ENCODE measurements around the gene SPESP1.

DNA sequence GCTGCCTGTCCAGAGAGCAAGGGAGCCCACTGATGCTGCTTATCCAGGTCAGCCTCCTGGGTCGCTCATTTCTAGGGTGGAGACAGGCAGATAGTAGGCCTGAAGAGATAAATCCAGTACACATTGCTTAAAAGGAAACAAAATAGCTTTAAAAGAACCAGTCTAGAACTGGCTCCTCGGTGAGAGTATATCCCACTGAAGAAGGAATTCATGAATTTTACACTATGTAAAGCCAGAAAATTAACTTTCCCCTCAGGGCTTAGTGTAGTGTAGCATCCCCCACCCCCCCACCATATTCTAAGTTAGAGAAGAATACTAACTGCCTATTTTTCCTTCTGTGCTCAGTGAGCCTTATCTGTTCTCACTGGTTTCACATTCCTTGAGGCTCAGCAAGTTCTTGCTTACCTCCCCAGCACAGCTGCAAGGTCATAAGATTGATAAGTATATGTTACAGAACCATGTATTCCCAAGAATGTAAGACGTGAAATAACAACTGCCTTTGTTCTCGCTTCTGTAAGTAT is 53.7 kb downstream of the SPESP1 start:
- TF ChIP-seq POLR2A (IDR thresholded peaks at IDR 0.05; ENCODE audit: low read depth, low read length) = no peak
- no peak for TF ChIP-seq POLR2AphosphoS5 (IDR thresholded peaks at IDR 0.05; ENCODE audit: low read depth, low read length)
